Spleen (tissue), 7 donors: ENCODE results near the gene SLC30A7.

Experiments used
- POLR2AphosphoS5 ChIP-seq, 3 donors: sonication (generic); formaldehyde crosslinking; IDR thresholded peaks; one replicate each; pipeline ENCODE4 v1.5.1; 2017; ENCODE audit warnings: antibody characterized with exemption in 3 of 3
- TF ChIP-seq, protein P1 (sequence below), 11 experiments: fragments of 200-600 bp in 7 of 11; fragments of 450-650 bp in 4 of 11; sonication (generic) in 4 of 11; IDR thresholded peaks in 8 of 11; conservative IDR thresholded peaks in 3 of 11; 1 replicate in 7 of 11; 2 replicates in 4 of 11; pipeline versions ENCODE4 v1.4.0 to v1.8.0; 2016 to 2021; ENCODE audit warnings: antibody characterized with exemption in 11 of 11, inconsistent platforms in 4 of 11, mild to moderate bottlenecking in 1 of 11
- donor health status: DM: no; HTN: no; CAD: no; lungs with moderate emphysema.
- donor health status: DM: no; HTN: no; CAD: no.
- donor health status: DM: no; HTN: no; CAD: no.

DNA sequence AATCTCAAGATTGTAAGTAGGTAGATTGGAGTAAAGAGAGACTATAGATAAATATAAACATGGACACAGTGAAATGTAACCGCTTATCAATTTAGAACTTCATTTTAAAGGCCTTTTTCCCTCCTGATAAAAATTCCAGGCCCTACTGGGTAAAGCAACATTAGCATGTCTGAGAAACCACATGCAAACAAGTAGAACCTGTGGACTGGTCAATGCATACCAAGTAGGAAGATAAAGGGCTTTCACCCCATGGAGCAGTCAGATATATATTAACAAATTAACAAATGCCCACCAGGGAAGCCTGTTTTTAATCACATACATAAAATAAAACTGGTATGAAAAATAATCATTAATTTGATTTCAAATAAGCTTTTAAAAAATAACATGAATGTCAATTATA, 121.6 kb downstream of the SLC30A7 start:
- TF ChIP-seq, protein P1, sequence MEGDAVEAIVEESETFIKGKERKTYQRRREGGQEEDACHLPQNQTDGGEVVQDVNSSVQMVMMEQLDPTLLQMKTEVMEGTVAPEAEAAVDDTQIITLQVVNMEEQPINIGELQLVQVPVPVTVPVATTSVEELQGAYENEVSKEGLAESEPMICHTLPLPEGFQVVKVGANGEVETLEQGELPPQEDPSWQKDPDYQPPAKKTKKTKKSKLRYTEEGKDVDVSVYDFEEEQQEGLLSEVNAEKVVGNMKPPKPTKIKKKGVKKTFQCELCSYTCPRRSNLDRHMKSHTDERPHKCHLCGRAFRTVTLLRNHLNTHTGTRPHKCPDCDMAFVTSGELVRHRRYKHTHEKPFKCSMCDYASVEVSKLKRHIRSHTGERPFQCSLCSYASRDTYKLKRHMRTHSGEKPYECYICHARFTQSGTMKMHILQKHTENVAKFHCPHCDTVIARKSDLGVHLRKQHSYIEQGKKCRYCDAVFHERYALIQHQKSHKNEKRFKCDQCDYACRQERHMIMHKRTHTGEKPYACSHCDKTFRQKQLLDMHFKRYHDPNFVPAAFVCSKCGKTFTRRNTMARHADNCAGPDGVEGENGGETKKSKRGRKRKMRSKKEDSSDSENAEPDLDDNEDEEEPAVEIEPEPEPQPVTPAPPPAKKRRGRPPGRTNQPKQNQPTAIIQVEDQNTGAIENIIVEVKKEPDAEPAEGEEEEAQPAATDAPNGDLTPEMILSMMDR (IDR thresholded peaks at IDR 0.05 in 8 of 11, conservative IDR thresholded peaks at IDR 0.05 in 3 of 11) = no peak
- no peak for TF ChIP-seq POLR2AphosphoS5 (IDR thresholded peaks at IDR 0.05)
